A549 (cell line): Measurements from ENCODE around the gene TCOF1. TPM values are rescaled to one million over a fixed set of nuclear protein-coding genes. Genes with fewer than 3 reads are reported as not detected.

Experiments
- ATAC-seq, 2 experiments: fragments of 200-7000 bp in 1 of 2; fragments of >200 bp in 1 of 2; cut with Nextera tagmentation in 1 of 2; cut with Tn5 transposase in 1 of 2; 3 replicates each; pipeline versions ENCODE4 v1.8.0 to v1.9.1; 2018 to 2020; ENCODE audit warnings: mild to moderate bottlenecking in 1 of 2, moderate library complexity in 1 of 2
- CTCF ChIA-PET: fragments of 300-600 bp; sonication (Branson Sonifier 250); formaldehyde crosslinking; extraction: SDS; loops from one replicate; lab custom pipeline; 2021; ENCODE audit warnings: antibody characterized with exemption, inconsistent platforms; lab: Yijun Ruan, JAX
- POLR2A ChIA-PET: fragments of 350-600 bp; formaldehyde crosslinking; extraction: SDS; loops from one replicate; lab custom pipeline; 2021; ENCODE audit warnings: antibody characterized with exemption, inconsistent platforms; lab: Yijun Ruan, JAX
- DNase-seq, 2 experiments: peaks; one replicate each; pipeline versions ENCODE4 v3.0.0 to v3.0.0-alpha.2; 2011 to 2016; ENCODE audit warnings: low read depth in 1 of 2, low spot score in 1 of 2
- FAIRE-seq: peaks from 2 replicates; lab custom pipeline; 2011; peaks lifted over from hg19 to GRCh38; lab: Jason Lieb, UNC
- H3K27ac ChIP-seq, 2 experiments: fragments of >200 bp; sonication (Bioruptor Twin); formaldehyde crosslinking; 3 replicates each; pipeline ENCODE4 v1.5.1; 2016 to 2017
- H3K4me1 ChIP-seq: fragments of >200 bp; sonication (Bioruptor Twin); formaldehyde crosslinking; 3 replicates; pipeline ENCODE4 v1.6.1; 2016
- H3K4me2 ChIP-seq: fragments of >200 bp; sonication (Bioruptor Twin); formaldehyde crosslinking; 3 replicates; pipeline ENCODE4 v1.6.1; 2016
- H3K4me3 ChIP-seq: fragments of >200 bp; sonication (Bioruptor Twin); formaldehyde crosslinking; 3 replicates; pipeline ENCODE4 v1.5.1; 2016
- H3K9me3 ChIP-seq: fragments of >200 bp; sonication (Bioruptor Twin); formaldehyde crosslinking; 3 replicates; pipeline ENCODE4 v1.6.1; 2016
- ATOH8 ChIP-seq: fragments of 250-450 bp; sonication (Bioruptor Pico); IDR thresholded peaks from 2 replicates; pipeline ENCODE4 v1.5.0; 2020; ENCODE audit warnings: low read depth, mild to moderate bottlenecking, moderate library complexity
- E2F6 ChIP-seq: IDR thresholded peaks from 2 replicates; pipeline ENCODE4 v1.6.1; 2012; ENCODE audit warnings: low read depth, borderline replicate concordance
- EHMT2 ChIP-seq: fragments of 200-600 bp; sonication (generic); IDR thresholded peaks from 2 replicates; pipeline ENCODE4 v1.6.1; 2016; ENCODE audit warnings: antibody characterized with exemption, low read depth, mild to moderate bottlenecking, moderate library complexity
- ELK1 ChIP-seq: fragments of 150-350 bp; IDR thresholded peaks from 2 replicates; pipeline ENCODE4 v1.6.1; 2014; ENCODE audit warnings: low read depth, mild to moderate bottlenecking, low read length
- ESRRA ChIP-seq: fragments of 150-350 bp; IDR thresholded peaks from 2 replicates; pipeline ENCODE4 v1.6.1; 2014; ENCODE audit warnings: mild to moderate bottlenecking, low read length, borderline replicate concordance
- FOSL2 ChIP-seq, 2 experiments: fragments of 450-650 bp in 1 of 2; fragments of >200 bp in 1 of 2; sonication (Bioruptor Twin) in 1 of 2; formaldehyde crosslinking; IDR thresholded peaks; 2 replicates each; pipeline versions ENCODE4 v1.5.0 to v1.6.1; 2016 to 2020; ENCODE audit warnings: mild to moderate bottlenecking in 1 of 2, moderate library complexity in 1 of 2
- JUN ChIP-seq, 2 experiments: fragments of >200 bp; sonication (Bioruptor Twin); formaldehyde crosslinking; IDR thresholded peaks; 2 replicates in 1 of 2; 3 replicates in 1 of 2; pipeline ENCODE4 v1.6.1; 2016 to 2017
- NFE2L2 ChIP-seq: fragments of 150-350 bp; conservative IDR thresholded peaks from 2 replicates; pipeline ENCODE4 v1.6.1; 2014; ENCODE audit warnings: low read length
- PBX3 ChIP-seq: IDR thresholded peaks from 2 replicates; pipeline ENCODE4 v1.6.1; 2012
- REST ChIP-seq: fragments of 200-600 bp; sonication (generic); IDR thresholded peaks from 2 replicates; pipeline ENCODE4 v1.6.1; 2016; ENCODE audit warnings: antibody characterized with exemption, mild to moderate bottlenecking, moderate library complexity
- SREBF2 ChIP-seq: fragments of 450-650 bp; IDR thresholded peaks from 2 replicates; pipeline ENCODE4 v1.6.1; 2014; ENCODE audit warnings: mild to moderate bottlenecking, moderate library complexity
- ZFP36 ChIP-seq: fragments of 450-650 bp; IDR thresholded peaks from 2 replicates; pipeline ENCODE4 v1.6.1; 2014; ENCODE audit warnings: borderline replicate concordance; ENCODE audit not compliant: partially characterized antibody
- ZNF302 ChIP-seq: fragments of 250-450 bp; sonication (Bioruptor Pico); IDR thresholded peaks from 2 replicates; pipeline ENCODE4 v1.9.0; 2021; ENCODE audit warnings: inconsistent platforms, mild to moderate bottlenecking, moderate library complexity
- WGBS: methylation state at CpG from one replicate; pipeline ENCODE4 v1.1.6; 2017; ENCODE audit errors: missing lambda C conversion rate; 5-methylcytosine and 5-hydroxymethylcytosine counted together
- polyA plus RNA-seq, 4 experiments: library from polyadenylated mRNA; depleted of rRNA in 3 of 4; stranded (reverse); fragments of >200 nt; fragmentation: RNase III in 1 of 4; extraction: RNeasy Plus Mini Kit Qiagen cat#74134 plus additional on column Dnase treatment in 1 of 4; gene quantifications; 2 replicates in 3 of 4; 3 replicates in 1 of 4; pipeline ENCODE4 v1.2.3, GENCODE V29; 2011 to 2017

Gene TCOF1
- polyA plus RNA-seq, 2 of the 4 experiments (the other 2 are of a cell fraction), result 17.5 to 47.1 TPM

- TF ChIP-seq REST, result no peak
Observed at GRCh38 chr5:150340614-150341255, 16.8 kb upstream of the TCOF1 start (continued).

- FAIRE-seq, result no peak
- WGBS, result 55% methylated on average over 4 of the region's 4 CpGs
- CTCF ChIA-PET, result interaction anchor here (5.7 kb wide), 1 partner anchor 9 kb away, joined by 56 read pairs; no protein-coding TSS in a partner anchor
- no peak for DNase-seq
- TF ChIP-seq JUN (IDR thresholded peaks at IDR 0.05) (no peak), PBX3 (no peak), SREBF2 (no peak), E2F6 (no peak), ATOH8 (CRISPR knock-in tag) (no peak), ELK1 (no peak), ESRRA (no peak), REST (no peak)
- TF ChIP-seq, all 56 proteins: peak for 0
- Histone ChIP-seq H3K9me3 (no peaks in the 10 kb centered on the region), H3K4me3 (no peak overlapping the region), H3K27ac (no peak overlapping the region), H3K4me2 (no peak overlapping the region), H3K4me1 (peaks cover 5% of the 10 kb centered on the region; the same call in 1 of the 3 replicates)
- no peak for ATAC-seq
- POLR2A ChIA-PET, result no interaction called here
Observed at GRCh38 chr5:150341331-150341730, 16.2 kb upstream of the TCOF1 start.

GRCh38 chr5:150341989-150342388 is 15.5 kb upstream of the TCOF1 start:
- Histone ChIP-seq H3K4me2 (no peak overlapping the region), H3K4me1 (peaks cover 5% of the 10 kb centered on the region; the same call in 1 of the 3 replicates), H3K27ac (no peak overlapping the region), H3K4me3 (no peak overlapping the region), H3K9me3 (no peaks in the 10 kb centered on the region)
- WGBS, result 79% methylated on average over 1 of the region's 1 CpG
- no peak for FAIRE-seq
- no peak for DNase-seq
- no peak for ATAC-seq
- CTCF ChIA-PET, result interaction anchor here (0.7 to 5.7 kb wide), 4 partner anchors 9 to 124 kb away, joined by 3 to 56 read pairs (median 4); no protein-coding TSS in a partner anchor
- POLR2A ChIA-PET, result no interaction called here
- TF ChIP-seq ZFP36, result peak; percentile 35
- TF ChIP-seq EHMT2, result no peak
- TF ChIP-seq FOSL2 (IDR thresholded peaks at IDR 0.05), result no peak
- TF ChIP-seq FOSL2 (CRISPR knock-in tag; IDR thresholded peaks at IDR 0.05), result no peak
- TF ChIP-seq NFE2L2, result no peak
- no peak for TF ChIP-seq ZNF302 (CRISPR knock-in tag)
